NCI-H2107 treated with DMSO at 0.1 percent for 48 hours (cell line): Measurements from ENCODE around the gene CT45A10.
"Not testable (repeated sequence)": the region's sequence is repeated elsewhere in the genome, so short reads cannot be mapped to it uniquely, and the experiment has no call there.

Source experiments
- DNase-seq: peaks from one replicate; lab custom pipeline; 2025; ENCODE audit not compliant: unreplicated experiment; lab: John Stamatoyannopoulos, UW

The CT45A10 gene, protein sequence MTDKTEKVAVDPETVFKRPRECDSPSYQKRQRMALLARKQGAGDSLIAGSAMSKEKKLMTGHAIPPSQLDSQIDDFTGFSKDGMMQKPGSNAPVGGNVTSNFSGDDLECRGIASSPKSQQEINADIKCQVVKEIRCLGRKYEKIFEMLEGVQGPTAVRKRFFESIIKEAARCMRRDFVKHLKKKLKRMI

DNA sequence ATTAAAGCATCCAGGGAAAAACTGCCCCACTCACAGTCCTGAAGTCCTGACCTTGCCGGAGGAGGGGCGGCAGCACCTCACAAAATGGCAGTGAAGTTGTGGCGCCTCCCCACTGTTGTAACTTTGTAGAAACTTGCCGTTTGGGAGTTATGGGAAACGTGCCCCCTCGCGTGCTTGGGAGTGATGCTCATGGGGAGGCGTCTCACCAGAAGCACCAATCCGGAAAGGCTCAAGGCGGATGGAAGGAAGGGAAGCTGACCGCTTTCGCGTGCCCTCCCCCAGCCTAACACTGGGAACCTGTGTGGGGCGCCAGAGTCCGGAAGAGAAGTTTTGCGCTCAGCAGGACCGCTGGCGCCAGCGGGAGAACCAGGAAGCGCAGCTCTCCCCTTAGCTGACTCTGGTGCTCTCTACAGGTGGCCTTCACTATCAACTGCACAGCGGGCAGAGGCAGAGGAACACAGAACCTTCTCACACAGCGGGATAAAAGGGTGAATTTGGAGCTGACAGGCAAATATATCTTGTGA lies at the start of gene CT45A10, which contains the start of gene SAGE1:
CT45A10 (minus strand) TSS at position 151 of the 524 bp plus-strand sequence. CDS start 8,100 bp downstream, outside the sequence.
SAGE1 (plus strand) TSS at position 423 of the 524 bp plus-strand sequence. CDS start 2,527 bp downstream, outside the sequence.
- DNase-seq: no peak

DNA sequence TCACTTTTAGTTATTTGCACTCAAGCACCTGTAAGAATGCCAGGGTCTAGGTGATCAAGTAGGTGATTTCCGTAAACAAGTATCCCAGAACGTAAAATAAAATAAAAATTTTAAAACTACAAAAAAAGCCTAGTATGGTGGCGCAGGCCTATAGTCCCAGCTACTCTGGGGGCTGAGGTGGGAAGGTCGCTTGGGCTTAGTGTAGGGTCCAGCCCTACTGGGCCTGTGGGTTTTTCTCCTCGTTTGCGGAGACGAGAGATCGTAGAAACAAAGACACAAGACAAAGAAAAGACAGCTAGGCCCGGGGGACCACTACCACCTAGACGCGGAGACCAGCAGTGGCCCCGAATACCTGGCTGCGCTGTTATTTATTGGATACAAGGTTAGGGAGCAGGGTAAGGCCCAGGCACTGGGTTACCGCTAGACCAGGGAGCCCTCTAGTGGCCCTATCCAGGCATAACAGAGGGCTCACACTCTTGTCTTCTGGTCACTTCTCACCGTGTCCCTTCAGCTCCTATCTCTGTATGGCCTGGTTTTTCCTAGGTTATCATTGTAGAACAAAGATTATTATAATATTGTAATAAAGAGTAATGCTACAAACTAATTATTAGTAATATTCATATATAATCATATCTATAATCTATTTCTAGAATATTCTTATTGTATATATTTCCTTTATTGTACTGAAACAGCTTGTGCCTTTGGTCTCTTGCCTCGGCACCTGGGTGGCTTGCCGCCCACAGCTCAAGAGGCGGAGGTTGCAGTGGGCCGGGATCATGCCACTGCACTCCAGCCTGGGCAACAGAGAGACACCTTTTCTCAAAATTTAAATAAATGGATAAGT lies 38.6 kb upstream of the CT45A10 start:
- DNase-seq: no peak

DNA sequence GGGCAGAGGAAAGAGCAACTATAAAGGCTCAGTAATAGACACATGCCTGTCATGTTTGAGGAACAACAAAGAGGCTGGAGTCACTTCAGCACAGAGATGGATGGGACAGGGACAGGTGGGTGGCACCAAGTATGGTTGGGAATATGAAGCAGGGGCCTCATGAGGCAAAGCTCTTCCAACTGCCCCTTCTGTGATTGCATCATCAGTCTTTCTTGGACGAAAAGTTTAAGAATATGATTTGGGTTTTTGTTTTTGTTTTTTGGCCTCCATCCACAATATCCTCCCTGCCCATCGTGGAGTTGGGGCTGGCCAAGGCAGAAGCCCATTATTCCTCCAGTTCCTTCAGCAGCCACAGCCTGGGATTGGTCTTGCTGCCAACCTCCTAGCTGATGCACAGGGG lies 34.7 kb upstream of the CT45A10 start:
- DNase-seq: no peak

DNA sequence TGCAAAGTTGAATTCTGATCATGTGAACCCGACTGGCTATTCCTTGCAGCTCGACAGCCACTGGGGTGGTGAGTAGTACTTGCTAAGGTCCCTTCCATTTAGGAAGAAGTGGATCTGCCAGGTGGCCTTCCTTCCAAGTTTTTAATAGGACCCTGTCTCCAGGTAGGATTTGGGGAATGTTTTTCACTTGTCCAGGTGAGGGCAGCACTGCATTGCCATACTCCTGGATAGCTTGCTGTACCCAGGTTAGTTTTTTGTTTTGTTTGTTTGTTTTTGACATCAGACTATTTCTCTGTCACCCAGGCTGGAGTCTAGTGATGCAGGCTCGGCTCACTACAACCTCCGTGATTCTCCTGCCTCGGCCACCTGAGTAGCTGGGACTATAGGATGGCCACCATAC lies 30.1 kb upstream of the CT45A10 start:
- no peak for DNase-seq

DNA sequence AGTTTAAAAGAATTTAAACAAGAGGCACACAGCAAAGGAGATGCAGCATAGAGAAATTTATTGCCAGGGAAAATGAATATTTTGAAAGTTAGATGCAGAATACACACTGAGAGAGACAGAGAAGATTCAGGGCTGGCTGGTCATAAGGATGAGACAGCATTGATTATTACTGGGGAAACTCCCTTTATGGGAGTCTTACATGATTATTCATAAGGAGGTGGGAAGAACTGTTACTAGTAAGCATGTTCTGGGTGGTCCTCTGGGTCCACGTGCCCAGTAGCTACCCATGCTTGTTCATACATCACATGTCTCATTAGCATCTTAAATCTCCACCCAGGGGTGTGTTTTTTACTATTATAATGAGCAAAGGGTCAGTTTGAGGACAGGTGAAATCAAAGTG lies 27.3 kb upstream of the CT45A10 start:
- DNase-seq: not testable (repeated sequence)

DNA sequence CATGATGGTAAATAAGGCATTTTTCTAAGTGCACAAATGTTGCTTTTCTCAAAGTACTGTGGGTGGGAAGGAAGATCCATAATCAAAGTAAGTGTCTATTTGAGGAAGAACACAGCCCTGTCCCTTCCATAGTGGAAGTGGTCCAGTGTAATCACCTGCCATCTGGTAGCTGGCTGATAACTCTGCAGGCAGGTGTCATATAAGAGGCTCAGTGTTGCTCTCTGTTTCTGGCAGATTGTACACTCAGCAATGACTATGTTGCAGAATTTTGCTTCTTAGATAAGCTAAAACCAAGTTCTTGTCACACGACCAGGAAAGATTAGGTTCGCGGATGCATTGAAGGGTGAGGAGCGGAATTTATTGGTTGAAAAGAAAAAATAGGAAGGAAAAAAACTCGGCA lies 21.2 kb upstream of the CT45A10 start:
- DNase-seq: no peak

DNA sequence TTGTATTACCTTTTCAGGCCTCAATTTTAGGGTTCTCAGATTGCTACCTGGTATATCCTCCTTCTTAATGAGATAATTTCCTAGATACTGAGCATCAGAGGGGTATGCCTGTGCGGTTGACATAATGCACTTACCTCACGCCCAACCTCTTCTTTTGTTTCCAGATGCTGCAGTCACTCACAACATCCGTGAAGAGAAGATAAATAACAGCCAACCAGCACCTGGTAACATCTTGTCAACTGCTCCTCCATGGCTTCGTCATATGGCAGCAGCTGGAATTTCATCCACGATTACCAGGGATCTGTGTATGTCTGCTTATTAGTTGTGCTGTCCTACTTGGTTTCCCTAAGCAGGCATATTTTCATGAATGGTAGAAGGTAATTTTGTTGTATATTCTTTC lies 17.0 kb upstream of the CT45A10 start:
- no peak for DNase-seq

DNA sequence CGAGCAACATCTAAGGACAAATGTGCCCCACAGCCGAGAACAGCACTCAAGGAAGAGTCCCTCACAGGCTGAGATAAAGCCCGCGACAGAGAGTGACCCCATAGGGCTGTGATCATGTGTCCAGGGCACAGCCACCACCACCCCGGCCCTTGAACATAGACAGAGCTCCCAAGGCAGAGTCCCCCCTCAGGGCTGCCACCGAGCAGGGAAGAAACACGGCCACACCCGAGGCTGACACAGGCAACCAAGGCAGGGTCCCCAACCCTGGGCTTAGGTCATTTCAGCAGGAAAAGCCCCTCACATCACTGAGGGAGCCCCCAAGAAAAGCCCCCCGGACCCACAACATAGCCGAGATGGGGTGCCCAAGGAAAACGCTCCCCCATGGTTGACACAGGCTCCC lies 463 bp downstream of the CT45A10 start:
- no peak for DNase-seq

DNA sequence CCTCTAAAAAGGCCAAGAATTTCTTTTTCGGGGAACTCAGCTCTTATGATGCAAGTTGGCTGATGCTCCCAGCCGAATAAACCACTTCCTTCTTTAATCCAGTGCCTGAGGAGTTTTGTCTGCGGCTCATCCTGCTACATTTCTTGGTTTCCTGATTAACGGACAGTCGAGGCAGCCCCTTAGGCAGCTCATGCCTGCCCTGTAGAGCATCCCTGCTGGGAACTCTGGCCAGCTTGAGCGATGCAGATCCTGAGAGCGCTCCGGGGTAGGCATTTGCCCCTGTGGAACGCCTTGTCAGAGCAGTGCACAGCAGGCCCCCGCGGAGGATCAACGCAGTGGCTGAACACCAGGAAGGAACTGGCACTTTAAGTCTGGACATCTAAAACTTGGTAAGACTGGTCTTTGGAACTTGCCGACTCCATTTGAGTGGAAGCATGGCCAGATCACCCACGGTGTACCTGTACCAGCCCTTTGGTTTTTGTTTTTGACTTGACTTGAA lies 3.1 kb downstream of the CT45A10 start:
- no peak for DNase-seq

DNA sequence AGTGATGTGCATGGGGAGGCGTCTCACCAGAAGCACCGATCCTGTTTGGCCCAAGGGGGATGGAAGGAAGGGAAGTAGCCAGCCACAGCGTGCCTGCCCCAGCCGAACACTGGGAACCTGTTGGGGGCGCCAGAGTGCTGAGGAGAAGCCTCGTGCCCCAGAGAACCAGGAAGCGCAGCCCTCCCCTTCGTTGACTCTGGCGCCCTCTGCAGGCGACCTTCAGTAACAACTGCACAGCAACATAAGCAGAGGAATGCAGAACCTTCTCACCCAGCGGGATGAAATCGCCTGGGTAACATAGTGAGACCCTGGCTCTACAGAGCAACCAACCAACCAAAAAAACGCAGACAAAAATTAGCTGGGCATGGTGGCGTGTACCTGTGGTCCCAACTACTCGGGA lies 4.3 kb downstream of the CT45A10 start:
- DNase-seq: not testable (repeated sequence)

DNA sequence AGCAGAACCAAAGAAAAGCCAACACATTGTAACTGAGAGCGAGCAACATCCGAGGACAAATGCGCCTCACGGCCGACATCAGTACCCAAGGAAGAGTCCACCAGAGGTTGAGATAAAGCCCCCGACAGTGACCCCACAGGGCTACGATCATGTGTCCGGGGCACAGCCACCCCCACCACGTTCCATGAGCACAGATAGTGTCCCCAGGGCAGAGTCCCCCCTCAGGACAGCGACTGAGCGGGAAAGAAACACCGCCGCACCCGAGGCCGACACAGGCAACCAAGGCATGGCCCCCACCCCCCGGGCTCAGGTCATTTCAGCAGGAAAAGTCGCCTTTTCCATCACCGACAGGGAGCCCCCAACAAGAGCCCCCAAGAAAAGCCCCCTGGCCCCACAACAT lies 5.0 kb downstream of the CT45A10 start:
- not testable (repeated sequence) for DNase-seq

DNA sequence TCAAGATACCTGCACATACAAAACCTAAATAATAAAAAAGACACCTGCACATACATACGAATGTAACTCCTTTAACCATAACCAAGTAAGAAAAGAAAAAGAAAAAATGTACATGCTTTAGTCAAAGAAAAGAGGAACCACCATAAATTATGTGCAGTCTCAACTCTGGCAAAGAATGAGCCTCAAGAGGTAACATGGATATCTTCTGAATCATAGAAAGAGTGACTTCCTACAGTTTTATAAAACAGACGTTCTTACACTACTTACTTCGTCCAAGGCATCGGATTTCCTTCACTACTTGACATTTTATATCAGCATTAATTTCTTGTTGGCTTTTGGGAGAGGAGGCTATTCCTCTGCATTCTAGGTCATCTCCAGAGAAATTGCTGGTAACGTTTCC lies 10.5 kb downstream of the CT45A10 start:
- DNase-seq: not testable (repeated sequence)

DNA sequence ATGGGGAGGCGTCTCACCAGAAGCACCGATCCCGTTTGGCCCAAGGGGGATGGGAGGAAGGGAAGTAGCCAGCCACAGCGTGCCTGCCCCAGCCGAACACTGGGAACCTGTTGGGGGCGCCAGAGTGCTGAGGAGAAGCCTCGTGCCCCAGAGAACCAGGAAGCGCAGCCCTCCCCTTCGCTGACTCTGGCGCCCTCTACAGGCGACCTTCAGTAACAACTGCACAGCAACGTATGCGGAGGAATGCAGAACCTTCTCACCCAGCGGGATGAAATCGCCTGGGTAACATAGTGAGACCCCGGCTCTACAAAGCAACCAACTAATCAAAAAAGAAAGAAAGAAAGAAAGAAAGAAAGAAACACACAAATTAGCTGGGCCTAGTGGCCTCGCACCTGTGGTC lies 21.5 kb downstream of the CT45A10 start, which contains the start of gene CT45A9:
CT45A9 (minus strand) TSS at position 101 of the 400 bp plus-strand sequence. CDS start 3,751 bp downstream, outside the sequence.
- DNase-seq: not testable (repeated sequence)

DNA sequence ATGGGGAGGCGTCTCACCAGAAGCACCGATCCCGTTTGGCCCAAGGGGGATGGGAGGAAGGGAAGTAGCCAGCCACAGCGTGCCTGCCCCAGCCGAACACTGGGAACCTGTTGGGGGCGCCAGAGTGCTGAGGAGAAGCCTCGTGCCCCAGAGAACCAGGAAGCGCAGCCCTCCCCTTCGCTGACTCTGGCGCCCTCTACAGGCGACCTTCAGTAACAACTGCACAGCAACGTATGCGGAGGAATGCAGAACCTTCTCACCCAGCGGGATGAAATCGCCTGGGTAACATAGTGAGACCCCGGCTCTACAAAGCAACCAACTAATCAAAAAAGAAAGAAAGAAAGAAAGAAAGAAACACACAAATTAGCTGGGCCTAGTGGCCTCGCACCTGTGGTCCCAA lies 38.8 kb downstream of the CT45A10 start, which contains the start of gene CT45A8:
CT45A8 (minus strand) TSS at position 101 of the 400 bp plus-strand sequence. CDS start 3,755 bp downstream, outside the sequence.
- not testable (repeated sequence) for DNase-seq

DNA sequence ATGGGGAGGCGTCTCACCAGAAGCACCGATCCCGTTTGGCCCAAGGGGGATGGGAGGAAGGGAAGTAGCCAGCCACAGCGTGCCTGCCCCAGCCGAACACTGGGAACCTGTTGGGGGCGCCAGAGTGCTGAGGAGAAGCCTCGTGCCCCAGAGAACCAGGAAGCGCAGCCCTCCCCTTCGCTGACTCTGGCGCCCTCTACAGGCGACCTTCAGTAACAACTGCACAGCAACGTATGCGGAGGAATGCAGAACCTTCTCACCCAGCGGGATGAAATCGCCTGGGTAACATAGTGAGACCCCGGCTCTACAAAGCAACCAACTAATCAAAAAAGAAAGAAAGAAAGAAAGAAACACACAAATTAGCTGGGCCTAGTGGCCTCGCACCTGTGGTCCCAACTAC lies 56.1 kb downstream of the CT45A10 start, which contains the start of gene CT45A7:
CT45A7 (minus strand) TSS at position 101 of the 400 bp plus-strand sequence. CDS start 3,747 bp downstream, outside the sequence.
- DNase-seq: not testable (repeated sequence)
